Measurements from ENCODE around the gene MTMR10.

MTMR10 gene, protein sequence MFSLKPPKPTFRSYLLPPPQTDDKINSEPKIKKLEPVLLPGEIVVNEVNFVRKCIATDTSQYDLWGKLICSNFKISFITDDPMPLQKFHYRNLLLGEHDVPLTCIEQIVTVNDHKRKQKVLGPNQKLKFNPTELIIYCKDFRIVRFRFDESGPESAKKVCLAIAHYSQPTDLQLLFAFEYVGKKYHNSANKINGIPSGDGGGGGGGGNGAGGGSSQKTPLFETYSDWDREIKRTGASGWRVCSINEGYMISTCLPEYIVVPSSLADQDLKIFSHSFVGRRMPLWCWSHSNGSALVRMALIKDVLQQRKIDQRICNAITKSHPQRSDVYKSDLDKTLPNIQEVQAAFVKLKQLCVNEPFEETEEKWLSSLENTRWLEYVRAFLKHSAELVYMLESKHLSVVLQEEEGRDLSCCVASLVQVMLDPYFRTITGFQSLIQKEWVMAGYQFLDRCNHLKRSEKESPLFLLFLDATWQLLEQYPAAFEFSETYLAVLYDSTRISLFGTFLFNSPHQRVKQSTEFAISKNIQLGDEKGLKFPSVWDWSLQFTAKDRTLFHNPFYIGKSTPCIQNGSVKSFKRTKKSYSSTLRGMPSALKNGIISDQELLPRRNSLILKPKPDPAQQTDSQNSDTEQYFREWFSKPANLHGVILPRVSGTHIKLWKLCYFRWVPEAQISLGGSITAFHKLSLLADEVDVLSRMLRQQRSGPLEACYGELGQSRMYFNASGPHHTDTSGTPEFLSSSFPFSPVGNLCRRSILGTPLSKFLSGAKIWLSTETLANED

GRCh38 chr15:30991255-30992235 is at the start of gene MTMR10:
Gene MTMR10 (minus strand): TSS chr15:30991628. CDS start chr15:30991506, 122 bp downstream.
- TF ChIP-seq CTCF (IDR thresholded peaks at IDR 0.05; ENCODE audit: unreplicated experiment in 3 of 3): no peak
- Mint-ChIP-seq H3K4me1 (peaks cover 24% of the 10 kb centered on the region), H3K9me3 (peaks cover 3% of the 10 kb centered on the region), H3K27ac (peak within 1 kb of the TSS; percentile 97 to 99 (median 98)), H3K36me3 (ENCODE audit: low read depth) (peaks cover 9% of the 10 kb centered on the region), H3K4me3 (peak within 1 kb of the TSS; percentile 95 to 99 (median 98)), H3K27me3 (ENCODE audit: low read depth) (no peaks in the 10 kb centered on the region)

DNA sequence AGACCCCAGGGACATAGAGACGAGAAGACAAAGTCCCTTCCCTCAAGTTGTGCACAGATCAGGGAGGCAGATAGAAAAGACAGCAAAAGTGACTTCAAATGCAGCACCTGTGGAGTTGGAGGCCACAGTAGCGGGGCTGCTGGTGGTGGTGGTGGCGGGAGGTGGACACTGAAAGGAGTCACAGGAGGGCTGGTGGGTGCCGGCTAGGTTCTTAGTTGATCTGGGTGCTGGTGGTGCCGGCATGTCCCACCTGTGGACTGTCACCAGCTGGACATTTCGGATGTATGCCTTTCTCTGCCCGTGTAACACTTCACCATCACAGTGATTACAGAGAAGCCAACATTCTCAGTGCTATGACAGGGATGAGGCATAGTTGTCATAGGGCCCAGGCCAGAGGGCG is 49.2 kb upstream of the MTMR10 start:
- Mint-ChIP-seq H3K27me3 (ENCODE audit: low read depth) (peaks cover 3% of the 10 kb centered on the region), H3K9me3 (no peaks in the 10 kb centered on the region)
- TF ChIP-seq CTCF (IDR thresholded peaks at IDR 0.05; ENCODE audit: unreplicated experiment in 3 of 3): no peak

DNA sequence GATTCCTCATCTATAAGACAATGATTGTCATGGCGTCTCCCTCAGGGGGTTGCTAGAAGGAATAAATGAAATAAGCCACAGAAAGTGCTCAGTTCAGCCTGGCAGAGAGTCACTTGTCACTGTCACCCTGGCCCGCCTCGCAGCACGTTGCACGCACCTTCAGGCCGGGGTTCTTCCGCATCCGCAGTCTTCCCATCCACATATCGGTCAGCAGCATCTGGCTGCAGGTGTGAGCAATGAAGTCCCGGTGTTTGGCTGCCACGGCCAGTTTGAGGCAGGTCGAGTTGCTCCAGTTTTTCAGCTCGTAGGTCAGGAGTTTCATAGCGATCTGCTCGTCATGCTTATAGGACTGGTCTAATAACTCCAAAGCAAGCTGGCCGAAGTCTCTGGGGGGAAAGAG is 48.5 kb upstream of the MTMR10 start:
- peaks cover 10% of the 10 kb centered on the region for H3K4me1 Mint-ChIP-seq
- H3K9me3 Mint-ChIP-seq: no peaks in the 10 kb centered on the region
- TF ChIP-seq CTCF (IDR thresholded peaks at IDR 0.05; ENCODE audit: unreplicated experiment in 3 of 3): no peak
- no peak overlapping the region for H3K27ac Mint-ChIP-seq
- H3K27me3 Mint-ChIP-seq (ENCODE audit: low read depth): peaks cover 3% of the 10 kb centered on the region
- H3K4me3 Mint-ChIP-seq: no peak overlapping the region
- H3K36me3 Mint-ChIP-seq (ENCODE audit: low read depth): no peaks in the 10 kb centered on the region

More for the DNA sequence above, 49.2 kb upstream of the MTMR10 start:
- no peaks in the 10 kb centered on the region for H3K36me3 Mint-ChIP-seq (ENCODE audit: low read depth)
- no peak overlapping the region for H3K27ac Mint-ChIP-seq
- H3K4me1 Mint-ChIP-seq: peaks cover 10% of the 10 kb centered on the region
- no peak overlapping the region for H3K4me3 Mint-ChIP-seq

GRCh38 chr15:31037731-31038477 is 46.5 kb upstream of the MTMR10 start:
- H3K27me3 Mint-ChIP-seq (ENCODE audit: low read depth): peaks cover 3% of the 10 kb centered on the region
- no peaks in the 10 kb centered on the region for H3K9me3 Mint-ChIP-seq
- no peak for TF ChIP-seq CTCF (IDR thresholded peaks at IDR 0.05; ENCODE audit: unreplicated experiment in 3 of 3)
- H3K4me1 Mint-ChIP-seq: peaks cover 14% of the 10 kb centered on the region
- no peaks in the 10 kb centered on the region for H3K36me3 Mint-ChIP-seq (ENCODE audit: low read depth)
- H3K4me3 Mint-ChIP-seq: no peak overlapping the region
- H3K27ac Mint-ChIP-seq: no peak overlapping the region

GRCh38 chr15:31036783-31037182 is 45.4 kb upstream of the MTMR10 start:
- H3K36me3 Mint-ChIP-seq (ENCODE audit: low read depth): no peaks in the 10 kb centered on the region
- no peak overlapping the region for H3K4me3 Mint-ChIP-seq
- peaks cover 1% of the 10 kb centered on the region for H3K27me3 Mint-ChIP-seq (ENCODE audit: low read depth)
- no peak for TF ChIP-seq CTCF (IDR thresholded peaks at IDR 0.05; ENCODE audit: unreplicated experiment in 3 of 3)
- H3K9me3 Mint-ChIP-seq: no peaks in the 10 kb centered on the region
- peak overlapping the region in 1 of 3 experiments; percentile 9 for H3K27ac Mint-ChIP-seq
- H3K4me1 Mint-ChIP-seq: peaks cover 12% of the 10 kb centered on the region
